Suppressor macrophage treated with lipopolysaccharide for 1 hour (primary cell): Measurements from ENCODE around the gene ZNF296.
A peak's percentile ranks its signal among the peaks of the same experiment; 100 is the strongest.

Experiments used
- DNase-seq, 3 donors: peaks; one replicate each; pipeline ENCODE4 v3.0.0-alpha.2; 2020 to 2022

The ZNF296 gene

DNA sequence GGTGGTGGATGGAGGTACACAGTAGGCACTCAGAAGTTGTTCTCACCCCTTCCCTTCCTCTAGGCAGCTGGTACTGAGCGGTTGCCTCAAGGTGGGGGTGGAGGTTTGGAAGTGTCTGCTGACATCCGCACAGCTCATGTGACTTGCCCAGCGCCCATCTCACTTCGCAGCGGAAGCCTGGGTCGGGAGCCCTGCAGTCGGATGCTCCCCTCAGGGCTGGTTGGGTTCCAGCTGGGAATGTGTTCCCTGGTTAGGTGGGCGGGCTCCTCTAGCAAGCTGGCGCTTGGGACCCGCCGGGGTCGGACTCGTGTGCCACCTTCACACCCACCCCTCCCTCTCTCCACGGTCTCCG is 26.9 kb upstream of the ZNF296 start:
- DNase-seq: no peak

DNA sequence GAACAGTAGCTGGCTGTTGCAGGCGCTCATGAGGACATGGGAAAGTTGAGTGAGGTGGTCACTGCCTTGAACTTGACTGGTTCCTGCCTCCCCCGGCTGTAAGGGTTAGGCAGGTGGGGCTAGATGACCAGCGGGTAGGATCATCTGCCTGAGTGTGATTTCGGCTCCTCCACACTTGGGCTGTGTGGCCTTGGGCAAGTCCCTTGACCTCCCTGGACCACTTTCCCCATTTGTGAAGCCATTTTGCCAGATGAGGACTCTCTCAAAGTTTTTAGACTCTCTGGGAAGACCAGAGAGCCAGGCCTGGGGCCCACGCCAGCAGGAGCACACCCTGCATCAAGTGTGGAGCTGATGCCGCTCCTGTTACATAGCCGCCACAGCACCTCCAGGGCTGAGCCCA is 26.2 kb upstream of the ZNF296 start:
- DNase-seq: no peak

DNA sequence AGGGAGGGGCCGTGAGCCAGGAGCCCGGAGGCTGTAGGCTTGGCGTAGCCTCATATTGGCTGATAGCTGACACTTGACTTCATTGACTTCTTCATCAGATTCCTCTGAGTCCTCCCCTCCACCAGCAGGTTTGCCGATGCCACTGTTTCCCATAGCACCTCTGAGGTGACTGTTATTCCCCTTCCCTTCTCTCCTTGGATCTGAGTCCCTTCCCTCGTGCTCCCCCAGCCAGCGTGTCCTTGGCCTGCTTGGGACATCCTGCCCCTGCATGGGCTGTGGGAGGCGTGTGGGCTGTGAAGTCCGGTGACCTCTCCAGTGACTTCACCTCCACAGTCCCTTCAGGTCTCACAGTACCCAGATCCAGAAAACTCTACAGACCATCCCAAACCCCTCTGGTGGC is 25.5 kb upstream of the ZNF296 start:
- DNase-seq: no peak

DNA sequence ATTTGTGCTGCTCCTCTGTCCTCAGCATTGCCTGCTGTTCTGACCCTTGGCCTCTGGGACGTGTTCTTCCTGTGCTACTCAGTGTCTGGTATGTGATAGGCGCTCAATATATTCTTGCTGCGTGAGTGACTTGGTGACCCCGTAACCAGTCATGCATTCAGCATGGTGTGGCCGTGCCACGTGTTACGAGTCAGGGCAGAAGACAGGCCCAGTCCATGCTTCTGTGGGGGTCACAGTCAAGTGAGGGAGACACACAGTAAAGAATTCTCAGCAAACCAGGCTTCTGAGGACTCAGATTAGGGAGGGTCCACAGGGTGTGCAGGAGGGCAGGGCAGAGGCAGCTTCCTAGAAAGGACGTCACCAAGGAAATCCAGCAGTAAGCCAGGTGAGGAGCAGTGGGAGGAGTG is 24.6 kb upstream of the ZNF296 start:
- no peak for DNase-seq

DNA sequence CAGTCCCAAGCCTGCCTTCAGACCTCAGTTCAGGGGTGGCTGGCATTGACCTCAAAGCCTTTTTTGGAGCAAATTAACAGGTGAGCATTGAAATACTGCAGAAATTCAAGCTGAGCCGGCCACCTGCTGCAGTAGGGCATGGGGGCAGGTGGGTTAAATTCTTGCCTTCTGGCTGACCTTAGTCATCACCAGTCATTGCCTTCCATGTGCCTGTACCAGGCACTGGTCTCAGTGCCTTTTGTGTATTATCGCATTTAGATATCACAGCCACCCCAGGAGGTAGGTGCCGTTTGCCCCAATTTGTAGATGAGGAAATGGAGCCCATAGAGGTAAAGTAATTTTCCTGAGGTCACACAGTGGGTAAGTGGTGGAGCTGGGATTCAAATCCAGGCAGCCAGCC is 23.9 kb upstream of the ZNF296 start:
- no peak for DNase-seq

DNA sequence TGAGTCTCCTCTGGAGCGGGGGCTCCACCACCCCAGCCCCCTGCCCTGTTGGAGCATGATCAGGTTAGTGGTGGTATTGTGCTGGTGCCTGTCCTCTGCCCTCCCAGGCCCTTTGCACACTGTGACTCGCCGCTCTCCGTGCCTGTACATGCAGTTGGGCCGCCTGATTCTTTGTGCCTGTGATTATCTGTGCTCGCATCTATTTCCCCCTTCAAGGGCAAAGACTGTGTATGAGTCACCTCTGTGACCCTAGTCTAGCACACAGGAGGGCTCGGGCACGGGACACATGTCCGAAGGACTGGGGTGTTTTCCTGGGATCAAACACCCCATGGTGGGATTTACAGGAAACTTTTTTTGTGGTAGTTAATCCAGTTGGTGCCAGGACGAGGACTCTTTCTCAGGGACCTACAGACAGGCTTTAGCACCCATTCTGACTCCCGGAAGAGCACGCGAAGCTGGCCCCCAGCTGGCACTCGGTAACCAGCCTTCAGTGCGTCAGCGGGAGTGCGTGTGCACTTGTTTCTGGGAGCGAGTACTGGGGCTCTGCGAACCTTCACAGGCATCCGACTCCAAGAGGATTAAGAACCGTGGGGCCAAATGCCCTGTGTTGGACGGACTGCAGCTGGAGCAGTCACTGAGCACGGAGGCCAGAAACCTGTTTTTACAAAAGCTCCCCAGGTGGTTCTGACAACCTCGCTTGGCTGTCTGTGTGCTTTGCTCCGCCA is 23.4 kb upstream of the ZNF296 start:
- no peak for DNase-seq

DNA sequence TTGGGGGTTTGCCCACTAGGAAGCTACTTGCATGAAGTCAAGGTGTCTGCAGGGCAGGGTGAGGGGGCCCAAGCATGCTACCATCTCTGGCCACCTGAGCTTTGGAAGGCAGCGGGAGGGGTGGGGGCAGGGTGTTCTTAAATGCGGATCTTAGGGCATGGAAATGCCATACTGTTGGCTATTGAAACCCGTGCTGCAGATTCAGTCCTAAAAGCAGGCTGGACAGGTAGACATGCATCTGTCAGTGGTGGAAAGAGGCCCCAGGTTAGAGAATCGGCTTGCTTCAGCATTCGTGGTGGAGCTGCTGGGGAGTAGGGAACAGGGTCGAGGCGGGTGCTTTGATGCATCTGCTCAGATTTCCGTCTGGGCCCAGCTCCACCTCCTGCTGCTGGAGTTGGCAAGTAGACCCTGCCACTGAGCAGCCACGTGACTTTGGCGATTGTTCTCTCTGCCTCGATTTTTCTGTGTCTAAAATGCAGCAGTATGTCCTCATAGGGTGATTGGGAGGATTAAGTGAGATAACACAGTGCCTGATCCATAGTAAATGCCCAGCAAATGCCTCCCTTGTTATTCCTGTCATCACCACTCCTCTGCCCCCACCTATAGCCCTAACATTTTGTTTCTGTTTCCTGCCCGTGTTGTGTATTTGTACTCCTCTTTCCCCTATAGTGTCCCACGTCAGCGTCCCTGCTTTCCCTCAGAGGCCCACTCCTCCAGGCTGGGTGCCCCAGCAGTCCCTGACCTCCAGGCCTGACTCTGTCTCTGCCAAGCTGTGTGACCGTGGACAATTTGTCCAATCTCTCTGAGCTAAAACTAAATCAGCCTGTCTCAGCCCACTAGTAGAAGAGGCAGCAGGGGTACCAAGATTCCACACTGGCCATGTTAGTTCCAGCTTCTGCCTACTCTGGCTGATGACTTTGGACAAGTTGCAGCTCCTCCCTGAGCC is 22.5 kb upstream of the ZNF296 start:
- no peak for DNase-seq

DNA sequence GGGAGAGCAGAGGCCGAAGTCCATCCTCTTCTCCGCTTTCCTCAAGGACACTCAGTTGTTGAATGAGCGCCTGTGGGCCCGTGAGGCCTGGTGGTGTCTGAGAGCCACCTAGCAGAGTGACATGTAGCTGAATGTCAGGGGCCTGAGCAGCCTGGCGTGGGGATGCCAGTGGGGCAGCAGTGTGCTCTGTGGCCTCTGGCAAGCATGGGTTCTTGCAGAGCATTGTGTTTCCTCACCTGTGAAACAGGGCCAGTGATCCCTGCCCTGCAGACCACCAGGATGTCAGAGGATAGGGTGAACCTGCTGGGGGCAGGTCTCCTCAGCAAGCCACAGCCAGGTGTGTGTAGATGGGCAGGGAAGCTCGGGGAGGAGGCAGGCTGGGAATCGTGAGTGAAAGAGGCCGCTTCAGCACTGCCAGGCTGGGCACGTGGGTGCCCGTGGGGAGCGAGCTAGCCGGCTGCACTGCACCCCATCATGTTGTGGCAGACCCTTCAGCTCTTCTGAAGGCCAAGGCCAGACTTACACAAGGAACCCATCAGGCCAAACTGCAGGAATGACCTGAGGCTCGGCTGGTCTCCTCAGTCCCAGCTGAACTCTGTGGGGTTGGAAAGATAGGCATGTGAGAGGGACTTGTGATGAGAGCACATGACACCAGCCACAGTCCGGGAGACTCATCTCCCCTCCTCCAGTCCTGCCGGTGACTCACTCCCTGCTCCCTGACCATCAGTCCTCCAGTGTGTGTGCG is 21.7 kb upstream of the ZNF296 start:
- peak; percentile 94 to 95 (median 94) for DNase-seq

DNA sequence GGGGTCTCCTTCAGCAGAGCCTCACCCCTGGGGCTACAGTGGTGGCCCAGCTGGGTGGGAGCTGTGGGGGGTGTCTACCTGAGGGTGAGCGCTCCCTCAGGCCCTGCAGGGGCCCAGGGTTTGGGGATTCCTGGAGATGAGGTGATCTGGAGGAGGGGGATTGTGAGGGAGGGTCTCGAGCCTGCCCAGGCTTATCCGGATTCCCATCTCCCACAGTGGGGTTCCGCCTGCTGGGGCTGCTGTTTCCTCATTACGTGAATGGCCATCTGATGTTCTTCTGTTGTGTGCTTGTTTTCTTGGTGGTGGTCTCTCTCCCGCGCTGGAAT is 21.1 kb upstream of the ZNF296 start:
- no peak for DNase-seq

DNA sequence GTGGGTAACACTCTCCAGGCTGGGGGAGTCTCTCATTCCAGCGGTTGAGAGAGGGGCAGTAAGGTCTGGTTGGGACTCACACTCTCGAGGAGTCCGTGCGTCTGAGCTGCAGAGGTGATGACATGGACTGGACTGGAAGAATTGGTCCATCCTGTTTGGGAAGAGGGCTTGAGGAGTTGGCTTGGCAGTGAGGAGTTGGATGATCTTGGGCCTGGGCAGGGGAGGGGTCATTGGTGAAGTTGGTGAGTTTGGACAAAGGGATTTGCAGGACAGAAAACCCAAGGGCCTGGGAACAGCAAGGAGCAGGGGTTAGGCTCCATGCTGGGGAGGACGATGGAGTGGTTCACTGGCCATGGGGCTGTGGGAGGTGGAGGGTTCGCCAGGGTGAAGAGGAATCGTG is 20.4 kb upstream of the ZNF296 start:
- no peak for DNase-seq

DNA sequence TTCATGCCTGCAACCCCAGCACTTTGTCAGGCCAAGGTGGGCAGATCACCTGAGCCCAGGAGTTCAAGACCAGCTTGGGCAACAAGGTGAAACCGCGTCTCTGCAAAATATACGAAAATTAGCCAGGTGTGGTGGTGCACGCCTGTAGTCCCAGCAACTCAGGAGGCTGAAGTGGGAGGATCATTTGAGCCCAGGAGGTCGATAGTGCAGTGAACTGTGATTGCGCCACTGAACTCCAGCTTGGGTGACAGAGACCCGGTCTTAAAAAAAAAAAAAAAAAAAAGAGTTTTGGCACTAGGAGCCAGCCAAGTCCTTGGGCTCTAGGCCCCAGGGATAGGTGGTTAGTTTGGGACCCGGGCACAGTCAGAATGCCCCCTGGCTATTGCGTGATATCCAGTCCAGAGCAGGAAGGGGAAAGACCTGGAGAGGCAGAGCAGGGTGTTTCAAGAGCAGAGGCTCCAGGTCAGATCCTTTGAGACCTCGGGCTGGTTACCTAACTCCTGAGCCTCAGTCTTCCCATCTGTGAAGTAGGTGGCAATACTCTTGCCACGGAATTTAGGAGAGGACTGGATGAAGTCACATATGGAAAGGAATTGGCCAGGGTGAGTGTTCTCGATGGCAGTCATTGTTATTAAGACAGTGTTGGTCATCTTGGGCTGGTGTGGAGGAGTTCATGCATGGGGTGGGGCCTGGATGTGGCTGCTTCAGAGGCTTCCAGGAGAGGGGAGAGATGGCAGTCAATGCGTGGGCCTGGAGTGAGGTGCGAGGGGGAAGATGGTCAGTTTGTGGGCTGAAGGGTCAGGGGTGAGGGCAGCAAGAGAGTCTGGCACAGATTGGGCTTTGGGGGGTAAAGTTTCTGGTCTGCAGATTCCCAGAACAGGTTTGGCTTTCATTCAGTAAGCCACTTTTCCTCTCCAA is 19.5 kb upstream of the ZNF296 start:
- DNase-seq: no peak

DNA sequence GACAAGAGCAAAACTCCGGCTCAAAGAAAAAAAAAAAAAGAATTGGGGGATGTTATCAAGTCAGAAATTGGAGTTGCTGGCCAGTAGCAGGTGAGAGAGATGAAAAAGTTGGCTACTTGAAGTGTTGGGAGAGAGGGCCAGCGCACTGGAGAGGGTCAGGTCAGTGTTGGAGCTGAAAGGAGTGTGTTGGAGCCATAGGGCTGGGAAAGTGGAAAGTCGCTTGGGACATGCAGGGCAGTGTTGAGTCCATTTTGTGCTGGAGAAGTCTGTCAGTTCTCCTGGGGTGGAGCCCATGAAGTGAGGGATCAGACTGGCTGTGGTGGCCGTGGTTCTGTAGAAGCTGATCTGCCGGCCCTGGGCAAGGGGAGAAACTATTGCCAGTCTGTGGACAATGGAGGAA is 18.4 kb upstream of the ZNF296 start:
- DNase-seq: no peak

DNA sequence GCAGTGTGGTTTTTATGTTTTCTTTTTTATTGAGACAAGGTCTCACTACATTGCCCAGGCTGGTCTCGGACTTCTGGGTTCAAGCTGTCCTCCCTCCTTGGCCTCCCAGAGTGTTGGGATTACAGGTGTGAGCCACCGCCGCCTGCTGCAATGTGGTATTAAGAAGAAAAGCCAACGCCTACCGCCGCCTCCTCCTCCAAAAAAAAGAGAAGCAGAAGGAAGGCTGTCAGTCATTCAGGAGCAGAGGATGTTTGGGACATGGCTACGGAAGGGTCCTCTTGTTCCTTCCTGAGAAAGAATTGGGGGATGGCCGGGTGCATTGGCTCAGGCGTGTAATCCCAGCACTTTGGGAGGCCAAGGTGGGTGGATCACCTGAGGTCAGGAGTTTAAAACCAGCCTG is 17.9 kb upstream of the ZNF296 start:
- DNase-seq: no peak

DNA sequence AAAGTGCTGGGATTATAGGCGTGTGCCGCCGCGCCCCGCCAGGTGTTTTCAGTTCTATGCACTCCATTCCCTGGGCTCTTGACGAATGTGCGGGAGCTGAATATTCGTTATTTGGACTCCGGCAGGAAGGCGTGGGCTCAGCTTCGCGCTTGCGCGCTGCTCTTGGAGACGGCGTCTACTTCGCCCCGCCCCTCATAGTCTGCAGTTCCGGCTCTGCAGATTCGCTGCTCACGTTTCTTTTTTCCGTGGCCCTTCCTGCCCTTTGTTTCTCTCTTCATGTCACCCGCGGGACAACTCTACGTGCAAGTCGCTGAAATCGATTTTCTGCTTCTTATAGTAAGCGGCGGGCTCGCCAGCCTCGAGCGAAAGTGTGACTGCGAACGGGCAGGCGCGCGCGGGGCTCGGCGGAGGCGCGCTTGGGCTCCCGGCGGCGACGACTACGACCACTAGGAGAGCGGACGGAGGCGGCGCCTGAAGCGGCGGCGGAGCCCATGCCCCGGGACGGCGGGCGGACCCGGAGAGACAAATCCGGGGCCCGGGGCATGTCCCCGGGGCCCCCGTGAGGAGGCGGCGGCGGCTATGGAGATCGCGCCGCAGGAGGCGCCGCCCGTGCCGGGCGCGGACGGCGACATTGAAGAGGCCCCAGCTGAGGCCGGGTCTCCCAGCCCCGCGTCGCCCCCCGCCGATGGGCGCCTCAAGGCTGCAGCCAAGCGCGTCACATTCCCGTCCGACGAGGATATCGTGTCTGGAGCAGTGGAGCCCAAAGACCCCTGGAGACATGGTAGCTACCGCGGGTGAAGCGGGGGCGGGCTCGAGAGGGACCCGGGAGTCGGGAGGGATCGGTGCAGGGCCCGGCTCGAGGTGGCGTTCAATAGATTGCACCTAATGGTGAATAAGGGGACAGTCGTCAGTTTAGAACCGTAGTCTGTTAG is 16.7 kb upstream of the ZNF296 start, which contains the start of gene PPP1R37:
Gene PPP1R37 (plus strand): TSS at position 433 of the 932 bp plus-strand sequence. CDS start 147 bp downstream, at position 580.
- peak; percentile 97 to 99 (median 98) for DNase-seq

DNA sequence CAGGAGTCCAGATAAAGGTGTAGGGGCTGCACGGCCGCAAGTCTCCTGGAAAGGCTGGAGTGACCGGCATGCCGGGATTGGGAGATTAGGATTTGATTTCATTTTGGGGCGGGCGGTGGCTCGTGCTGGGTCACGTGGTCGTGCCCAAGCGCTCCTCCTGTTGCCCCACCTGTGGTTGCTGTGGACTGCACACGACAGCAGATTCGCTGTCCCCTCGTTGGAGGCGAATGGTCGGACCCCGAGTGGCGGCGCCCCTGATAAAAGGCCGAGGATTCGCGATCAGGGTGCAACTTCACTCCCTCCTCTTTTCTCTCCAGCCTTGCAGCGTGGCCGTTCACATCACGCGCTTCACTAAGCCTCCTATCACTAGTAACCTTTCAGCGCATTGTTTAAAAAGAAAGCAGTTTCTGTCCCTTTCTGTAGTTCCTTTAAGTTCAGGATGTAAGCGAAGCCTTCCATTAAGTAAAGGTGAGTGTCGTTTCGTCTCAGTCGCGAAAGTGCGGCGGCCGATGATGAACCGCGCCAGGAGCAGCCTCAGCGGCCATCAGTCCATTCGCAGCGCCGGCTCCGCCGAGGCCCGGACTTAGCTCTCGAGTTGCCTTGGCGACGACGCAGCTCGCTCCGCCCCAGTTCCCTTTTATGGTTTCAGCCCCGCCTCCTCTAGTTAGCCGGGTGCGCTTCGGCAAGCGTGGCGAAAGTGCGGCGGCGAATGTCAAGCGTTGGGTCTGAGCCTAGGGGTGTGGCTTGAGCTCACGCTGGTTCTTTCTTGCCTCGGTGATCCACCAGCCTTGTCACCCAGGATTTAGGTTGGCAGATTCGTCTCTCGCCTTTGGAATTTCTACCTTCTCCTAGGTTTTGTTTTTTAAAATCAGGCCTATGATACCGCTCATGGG is 15.0 kb upstream of the ZNF296 start:
- peak; percentile 99 to 100 (median 99) for DNase-seq

DNA sequence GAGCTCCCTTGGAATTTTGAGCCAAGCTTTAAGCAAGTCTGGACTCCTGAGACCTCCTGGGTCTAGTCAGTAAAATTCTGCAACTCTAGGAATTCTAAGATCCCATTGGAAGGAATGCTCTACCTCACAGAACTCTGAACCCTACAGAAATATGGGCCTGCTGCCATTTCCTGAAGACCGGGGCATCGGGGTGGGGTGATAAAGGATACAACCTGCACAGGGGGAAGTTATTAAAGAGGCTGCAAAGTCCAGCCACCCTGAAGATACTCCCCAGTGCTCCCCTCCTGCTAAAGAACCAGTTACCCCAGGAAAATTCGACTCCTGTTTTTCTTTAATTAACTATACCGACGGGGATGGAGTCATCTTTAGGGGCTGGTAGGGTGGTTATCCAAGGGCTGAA is 14.3 kb upstream of the ZNF296 start:
- DNase-seq: no peak

DNA sequence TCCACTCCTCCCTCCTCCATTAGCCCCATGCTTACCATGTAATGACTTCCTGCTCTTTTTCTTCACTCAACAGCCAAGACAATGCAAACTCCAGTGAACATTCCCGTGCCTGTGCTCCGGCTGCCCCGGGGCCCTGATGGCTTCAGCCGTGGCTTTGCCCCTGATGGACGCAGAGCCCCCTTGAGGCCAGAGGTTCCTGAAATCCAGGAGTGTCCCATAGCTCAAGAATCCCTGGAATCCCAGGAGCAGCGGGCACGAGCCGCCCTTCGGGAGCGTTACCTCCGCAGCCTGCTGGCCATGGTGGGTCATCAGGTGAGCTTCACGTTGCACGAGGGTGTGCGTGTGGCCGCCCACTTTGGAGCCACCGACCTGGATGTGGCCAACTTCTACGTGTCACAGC is 13.8 kb upstream of the ZNF296 start:
- no peak for DNase-seq

DNA sequence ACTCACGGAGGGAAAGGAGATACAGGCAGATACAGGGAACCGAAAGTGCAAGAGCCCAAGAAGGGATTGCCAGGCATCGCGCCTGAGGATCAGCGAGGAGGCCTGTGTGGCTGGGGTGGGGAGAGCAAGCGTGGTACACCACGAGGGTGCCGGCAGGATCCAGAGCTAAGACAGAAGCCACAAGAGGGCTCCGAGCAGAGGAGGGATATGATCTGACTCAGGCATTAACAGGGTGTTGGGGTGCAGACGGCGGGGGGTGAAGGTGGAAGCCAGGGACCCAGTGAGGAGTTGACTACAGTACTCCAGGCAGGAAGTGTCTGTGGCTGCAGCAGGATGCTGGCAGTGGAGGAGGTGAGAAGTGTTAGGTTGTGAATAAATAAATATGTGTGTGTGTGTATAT is 11.3 kb upstream of the ZNF296 start:
- peak in 2 of 3 donors; percentile 34 to 62 for DNase-seq

DNA sequence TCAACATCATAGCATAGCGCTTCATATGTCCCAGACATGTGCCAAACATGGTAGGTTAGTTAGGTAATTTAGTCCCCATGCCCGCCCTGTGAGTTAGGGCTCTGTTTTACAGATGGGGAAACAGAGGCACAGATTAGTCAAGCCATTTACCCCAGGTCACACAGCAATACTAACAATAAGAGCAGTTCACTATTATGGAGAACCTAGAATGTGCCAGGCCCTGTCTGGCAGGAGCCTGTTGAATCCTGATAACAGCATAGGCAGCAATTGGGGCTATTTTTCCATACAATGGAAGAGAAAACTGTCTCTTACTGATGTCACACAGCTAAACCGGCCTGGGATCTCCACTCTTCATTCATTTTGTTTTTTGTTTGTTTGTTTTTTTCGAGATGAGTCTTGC is 10.2 kb upstream of the ZNF296 start:
- no peak for DNase-seq

DNA sequence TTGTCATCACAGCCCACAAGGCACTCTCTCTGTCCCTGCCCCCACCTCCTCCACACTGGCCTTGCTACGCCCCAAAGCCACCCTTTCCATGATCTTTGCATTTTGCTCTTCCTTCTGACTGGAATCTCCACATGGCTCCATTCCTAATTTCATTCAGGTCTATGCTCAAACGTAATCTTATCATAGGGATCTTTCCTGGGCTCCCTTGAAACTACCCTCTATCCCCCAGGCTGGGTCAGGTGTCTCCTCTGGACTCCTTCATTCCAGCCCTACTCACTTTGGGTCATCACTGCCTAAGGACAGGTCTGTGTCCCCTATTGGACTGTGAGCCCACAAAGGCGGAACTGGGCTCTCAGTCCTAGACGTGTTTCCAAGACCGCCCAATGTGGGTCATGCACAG is 5.9 kb upstream of the ZNF296 start:
- no peak for DNase-seq
